Stimulated activated CD4-positive, alpha-beta T cell treated with anti-CD3 and anti-CD28 coated beads, Interleukin-1b, Interleukin-23, amount 100 ng/mL, for 1 hour (primary cell): ENCODE data around the gene WNT10A.
"Not testable (repeated sequence)": the region's sequence is repeated elsewhere in the genome, so short reads cannot be mapped to it uniquely, and the experiment has no call there.

Experiments used
- DNase-seq, 2 donors: peaks; one replicate each; pipeline ENCODE4 v3.0.0-alpha.2; 2020; ENCODE audit warnings: low read depth in 2 of 2

Gene WNT10A

DNA sequence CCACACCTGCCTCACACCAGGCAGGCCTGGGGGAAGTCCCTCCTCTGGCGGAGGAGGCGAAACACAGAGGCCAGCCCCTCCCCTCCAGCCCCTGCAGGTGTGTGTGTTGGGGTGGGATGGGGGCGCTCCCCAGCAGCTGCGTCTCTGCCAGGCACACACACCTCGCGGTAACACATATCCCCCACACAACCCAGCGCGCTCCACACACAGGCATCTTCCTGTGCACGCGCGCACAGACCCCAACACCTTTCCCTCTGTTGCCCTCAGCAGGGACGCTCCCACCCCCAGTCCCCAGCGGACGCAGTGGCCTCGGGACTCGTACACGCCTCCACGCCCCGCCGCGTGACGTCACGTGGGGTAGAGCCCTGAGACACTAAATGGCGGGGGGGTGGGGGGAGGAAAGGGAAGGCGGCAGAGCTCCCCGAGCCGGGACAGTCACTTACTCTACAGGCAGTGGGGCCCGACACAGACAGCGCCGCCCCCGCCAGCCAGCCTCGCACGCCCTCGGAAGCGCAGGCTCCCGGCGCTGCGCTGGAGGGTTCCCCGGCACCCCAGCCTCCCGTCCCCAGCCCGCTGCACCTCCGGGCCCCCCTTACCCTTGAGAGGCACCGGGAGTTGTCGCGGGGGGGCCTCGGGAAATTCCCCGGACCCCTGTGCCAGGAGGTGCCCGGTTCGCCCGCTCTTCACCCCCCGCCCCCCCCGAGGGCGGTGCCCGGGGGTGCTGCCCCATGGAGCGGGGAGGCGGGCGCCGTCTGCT, at the start of gene WNT10A:
TSS of gene WNT10A (plus strand) at position 751 of the 757 bp plus-strand sequence. CDS start 144 bp downstream, outside the sequence.
- peak; percentile 59 to 65 for DNase-seq

DNA sequence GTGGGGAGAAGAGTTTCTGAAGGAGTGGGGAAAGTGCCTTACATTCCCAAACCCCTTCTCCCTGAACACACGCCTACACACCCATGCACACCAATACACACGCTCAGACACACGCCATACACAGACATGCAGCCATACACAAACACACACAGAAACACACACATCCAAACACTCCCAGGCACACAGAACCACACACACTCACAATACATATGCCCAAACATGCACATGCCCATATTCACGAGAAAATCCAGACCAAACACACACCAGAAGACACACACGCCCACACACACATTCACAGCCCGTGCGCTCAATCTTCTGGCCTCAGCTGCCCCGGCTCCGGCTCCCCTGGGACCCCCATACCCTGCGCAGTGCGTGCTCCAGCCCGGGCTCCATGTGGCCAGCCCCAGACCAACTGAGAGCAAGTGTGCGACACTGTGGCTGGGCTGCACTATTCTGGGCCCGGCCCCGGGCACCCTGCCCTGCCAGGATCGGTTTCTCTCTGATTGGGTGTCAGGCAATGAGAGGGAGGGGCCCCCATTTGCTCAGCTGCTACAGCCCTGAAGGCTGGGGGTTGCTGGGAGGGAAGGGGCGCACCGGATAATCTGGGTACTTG, 49.2 kb upstream of the WNT10A start, which contains the start of gene PRKAG3:
TSS of gene PRKAG3 (minus strand) at position 426 of the 613 bp plus-strand sequence.
- no peak for DNase-seq

DNA sequence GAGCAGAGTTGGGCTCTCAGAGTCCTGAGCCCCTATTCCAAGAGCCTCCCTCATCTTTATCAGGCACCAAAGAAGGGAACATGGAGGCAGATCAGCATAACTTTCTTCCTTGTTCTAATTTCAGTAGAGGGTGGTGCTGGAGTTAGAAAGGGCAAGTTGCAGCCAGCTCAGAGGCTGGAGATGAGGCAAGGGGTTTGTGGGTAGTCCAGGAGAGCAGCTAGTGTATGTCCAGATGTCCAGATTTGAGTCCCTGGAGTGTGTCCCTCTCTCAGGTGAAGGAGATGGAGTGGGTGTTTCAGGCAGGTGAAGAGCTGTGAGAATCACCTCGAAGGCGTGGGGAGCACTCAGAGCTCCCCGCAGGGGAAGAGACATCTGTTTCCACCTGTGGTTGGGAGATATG, 48.6 kb upstream of the WNT10A start:
- DNase-seq = no peak

DNA sequence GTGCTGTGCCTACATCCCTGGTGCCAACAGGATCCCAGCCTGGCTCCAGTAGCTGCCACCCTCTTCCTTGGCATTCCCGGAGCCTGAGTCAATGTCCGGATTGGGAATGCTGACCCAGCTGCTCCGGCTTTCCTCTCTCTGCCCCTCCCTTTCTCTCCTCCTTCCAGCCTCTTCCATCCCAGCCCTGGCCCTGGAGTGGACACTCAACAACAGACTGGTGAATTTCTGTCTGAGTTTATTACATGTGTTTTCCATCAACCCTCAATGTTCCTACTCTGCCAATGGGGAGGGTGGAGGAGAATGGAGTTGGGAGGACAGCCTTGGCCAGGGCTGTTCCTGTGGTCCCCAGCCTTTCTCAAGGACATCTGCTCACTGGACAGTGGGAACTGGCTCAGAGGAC, 48.1 kb upstream of the WNT10A start:
- DNase-seq = no peak

DNA sequence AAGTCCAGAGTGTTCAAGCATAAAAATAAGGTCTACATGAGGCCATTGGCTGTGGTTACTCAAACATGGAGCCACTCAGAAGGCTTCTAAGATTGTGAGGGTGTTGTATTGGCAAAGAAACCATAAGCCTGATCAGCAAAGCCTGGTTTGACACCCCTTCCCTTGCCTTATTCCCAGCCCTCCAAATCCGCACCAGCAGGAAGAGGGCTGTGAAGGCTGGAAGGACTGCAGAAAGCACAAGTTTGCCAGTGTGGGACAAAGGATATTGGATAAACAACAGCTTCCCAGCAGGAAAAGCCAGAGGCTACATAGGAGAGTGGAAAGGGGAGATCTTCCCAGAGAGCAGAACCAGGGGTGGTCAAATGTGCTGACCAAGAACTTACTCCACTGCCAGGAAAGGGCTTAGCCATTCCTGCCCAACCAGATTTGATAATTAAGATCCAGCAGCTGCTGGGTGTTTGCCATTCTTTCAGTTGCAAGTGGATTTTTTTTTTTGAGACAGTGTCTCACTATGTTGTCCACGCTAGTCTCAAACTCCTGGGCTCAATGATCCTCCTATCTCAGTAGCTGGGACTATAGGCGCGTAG, 47.5 kb upstream of the WNT10A start:
- no peak for DNase-seq

DNA sequence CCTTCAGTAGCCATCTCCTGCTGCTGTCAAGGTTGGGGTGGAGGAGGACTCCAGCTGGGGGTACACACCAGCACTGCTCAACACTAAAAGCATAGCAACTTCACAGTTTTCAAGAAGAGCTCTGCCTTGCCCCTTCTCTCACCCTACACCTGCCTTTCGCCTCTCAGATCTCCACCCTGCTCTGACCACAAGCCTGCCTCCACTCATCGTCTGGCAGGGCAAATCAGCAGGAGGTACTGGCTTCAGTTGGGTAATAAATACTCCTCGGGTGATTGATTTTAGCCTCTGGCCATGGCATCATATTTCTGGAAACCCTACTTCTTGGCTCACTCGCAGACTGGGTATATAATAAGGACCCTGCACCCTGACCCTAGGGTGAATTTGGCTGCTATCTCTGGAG, 46.0 kb upstream of the WNT10A start:
- DNase-seq = no peak

DNA sequence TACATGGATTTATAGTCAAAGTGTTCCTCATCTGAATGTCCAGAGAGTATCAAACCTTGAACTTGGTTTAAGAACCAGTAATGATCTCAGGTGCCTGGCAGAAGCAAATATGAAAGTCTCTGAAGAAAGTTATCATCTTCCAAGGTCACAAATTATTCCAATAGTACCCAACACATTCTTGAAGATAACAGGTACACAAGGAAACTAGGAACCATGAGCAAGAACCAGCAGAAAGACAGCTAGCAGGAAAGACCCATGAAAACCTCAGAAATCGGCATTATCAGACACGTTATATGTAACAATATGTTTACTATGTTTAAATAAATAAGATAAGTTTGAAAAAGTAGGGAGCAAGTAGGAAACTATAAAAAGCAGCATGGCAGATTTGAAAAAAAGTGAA, 43.2 kb upstream of the WNT10A start:
- no peak for DNase-seq

DNA sequence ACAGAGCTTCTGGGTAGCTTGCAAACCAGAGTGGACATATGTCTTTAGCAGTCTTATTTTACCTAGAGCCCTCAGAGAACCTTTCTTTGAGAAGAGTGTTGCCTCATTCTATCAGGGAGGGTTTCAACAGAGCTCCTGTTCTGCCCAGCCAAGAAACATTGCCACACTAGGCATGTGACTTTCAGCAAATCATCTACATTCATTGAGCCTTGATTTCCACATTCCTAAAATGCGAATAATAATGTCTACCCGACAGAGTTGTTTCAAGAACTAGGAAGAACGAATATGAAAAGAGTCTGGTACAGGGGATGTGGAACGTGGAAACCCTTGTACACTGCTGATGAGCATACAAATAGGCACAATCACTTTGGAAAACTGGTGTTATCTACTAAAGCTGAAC, 41.2 kb upstream of the WNT10A start:
- DNase-seq = no peak

DNA sequence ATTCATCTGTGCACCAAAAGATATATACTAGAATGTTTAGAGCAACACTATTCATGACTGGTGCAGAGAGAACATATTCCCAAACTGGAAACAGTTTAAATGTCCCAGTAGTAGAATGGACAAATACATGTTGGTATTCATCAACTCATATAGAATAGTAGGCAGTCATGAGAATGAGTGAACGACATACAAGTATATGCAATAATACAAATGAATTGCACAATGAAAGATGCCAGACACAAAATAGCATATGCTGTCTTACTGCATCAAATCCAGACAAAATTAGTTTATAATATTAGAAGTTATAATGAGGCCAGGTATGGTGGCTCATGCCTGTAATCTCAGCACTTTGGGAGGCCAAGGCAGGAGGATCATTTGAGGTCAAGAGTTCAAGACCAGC, 40.8 kb upstream of the WNT10A start:
- no peak for DNase-seq

DNA sequence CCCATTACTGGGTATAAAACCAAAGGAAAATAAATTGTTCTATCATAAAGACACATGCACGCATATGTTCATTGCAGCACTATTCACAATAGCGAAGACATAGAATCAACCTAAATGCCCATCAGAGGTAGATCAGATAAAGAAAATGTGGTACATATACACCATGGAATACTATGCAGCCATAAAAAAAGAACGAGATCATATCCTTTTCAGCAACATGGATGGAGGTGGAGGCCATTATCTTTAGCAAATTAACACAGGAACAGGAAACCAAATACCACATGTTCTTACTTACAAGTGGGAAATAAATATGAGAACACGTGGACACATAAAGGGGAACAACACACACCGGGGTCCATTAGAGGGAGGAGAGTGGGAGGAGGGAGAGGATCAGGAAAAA, 36.3 kb upstream of the WNT10A start:
- not testable (repeated sequence) for DNase-seq

DNA sequence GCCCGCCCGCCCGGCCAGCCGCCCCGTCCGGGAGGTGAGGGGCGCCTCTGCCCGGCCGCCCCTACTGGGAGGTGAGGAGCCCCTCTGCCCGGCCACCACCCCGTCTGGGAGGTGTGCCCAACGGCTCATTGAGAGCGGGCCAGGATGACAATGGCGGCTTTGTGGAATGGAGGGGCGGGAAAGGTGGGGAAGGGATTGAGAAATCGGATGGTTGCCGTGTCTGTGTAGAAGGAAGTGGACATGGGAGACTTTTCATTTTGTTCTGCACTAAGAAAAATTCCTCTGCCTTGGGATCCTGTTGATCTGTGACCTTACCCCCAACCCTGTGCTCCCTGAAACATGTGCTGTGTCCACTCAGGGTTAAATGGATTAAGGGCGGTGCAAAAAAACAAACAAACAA, 33.7 kb upstream of the WNT10A start:
- not testable (repeated sequence) for DNase-seq

DNA sequence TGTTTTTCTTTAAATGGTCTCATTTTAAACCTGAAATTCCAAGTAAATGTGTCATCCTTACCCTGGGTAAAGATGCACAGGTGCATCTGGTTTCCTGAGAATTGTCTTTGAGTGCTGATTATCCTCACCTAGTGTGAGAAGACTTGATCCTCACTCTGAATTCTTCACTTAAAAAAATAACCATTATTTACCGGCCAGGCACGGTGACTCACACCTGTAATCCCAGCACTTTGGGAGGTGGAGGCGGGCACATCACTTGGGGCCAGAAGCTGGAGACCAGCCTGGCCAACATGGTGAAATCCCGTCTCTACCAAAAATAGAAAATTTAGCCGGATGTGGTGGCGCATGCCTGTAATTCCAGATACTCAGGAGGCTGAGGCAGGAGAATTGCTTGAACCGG, 30.9 kb upstream of the WNT10A start:
- DNase-seq = no peak

DNA sequence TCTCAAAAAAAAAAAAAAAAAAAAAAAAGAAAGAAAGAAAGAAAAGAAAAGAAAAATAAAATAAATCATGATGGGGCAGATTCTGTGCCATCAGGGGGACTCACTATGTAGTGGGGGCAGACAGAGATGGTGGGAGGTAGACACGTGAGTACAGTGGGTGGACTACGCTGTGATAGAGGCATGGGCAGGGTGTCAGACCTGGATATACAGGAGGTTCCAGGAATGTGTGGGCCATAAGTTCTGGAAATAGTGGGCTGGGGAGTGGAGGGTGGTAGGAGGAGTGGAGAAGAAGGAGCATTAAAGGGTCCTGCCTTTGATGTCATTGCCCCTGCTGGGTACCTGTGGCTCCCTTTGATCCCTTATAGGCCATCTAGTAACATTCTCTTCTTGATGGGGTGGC, 29.9 kb upstream of the WNT10A start:
- no peak for DNase-seq

DNA sequence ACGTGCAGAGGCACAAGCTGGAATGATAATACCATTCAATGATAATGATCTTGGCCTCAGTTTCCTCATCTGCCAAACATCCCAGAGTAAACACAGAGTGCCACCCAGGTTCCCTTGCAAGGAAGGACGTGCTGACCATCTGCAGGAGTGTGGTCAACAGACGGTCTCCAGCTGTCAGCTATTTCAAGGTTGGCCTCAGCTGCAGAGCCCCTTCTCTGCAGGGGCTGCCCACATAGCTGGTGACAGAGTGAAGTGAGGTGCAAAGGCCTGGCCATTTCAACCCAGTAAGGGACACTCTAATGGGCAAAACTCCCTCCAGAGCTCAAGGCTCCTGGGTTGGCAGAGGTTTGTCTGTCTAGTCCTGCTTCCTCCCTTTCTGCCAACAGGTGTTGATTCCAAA, 29.4 kb upstream of the WNT10A start:
- no peak for DNase-seq

DNA sequence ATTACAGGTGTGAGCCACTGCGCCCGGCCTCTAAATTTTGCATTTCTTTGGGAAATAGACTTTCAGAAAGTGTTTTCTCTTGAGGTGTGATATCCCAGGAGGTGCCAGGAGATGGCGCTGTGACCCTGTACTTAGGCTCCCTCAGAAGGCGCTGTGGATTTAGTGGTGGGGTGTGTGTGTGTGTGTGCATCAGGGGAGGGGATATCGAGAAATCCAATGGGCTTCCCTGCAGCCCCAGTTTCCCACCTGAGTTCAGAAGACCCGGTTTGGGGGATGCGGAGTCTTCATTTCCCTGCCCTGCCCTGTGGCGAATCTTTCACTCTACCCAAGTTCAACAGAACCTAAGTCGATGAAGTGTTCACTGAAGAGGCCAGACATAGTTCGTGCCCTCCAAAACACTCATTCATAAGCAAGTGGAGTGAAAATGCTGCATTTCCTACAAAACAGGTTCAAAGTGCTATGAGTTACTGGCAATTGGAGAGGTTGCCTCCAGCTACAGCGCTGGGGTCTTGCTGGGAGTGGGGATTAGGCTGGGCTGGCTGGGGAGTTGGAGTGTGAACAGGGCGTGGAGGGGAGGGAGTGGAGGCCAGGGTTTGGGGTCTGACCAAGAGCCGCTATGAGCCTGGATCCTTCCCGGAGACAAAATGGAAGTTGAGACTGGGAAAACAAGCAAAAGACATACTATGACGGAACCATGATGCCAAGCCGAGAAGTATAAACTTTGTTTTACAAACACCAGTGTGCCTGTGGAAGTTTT, 27.6 kb upstream of the WNT10A start:
- peak; percentile 33 to 53 for DNase-seq

DNA sequence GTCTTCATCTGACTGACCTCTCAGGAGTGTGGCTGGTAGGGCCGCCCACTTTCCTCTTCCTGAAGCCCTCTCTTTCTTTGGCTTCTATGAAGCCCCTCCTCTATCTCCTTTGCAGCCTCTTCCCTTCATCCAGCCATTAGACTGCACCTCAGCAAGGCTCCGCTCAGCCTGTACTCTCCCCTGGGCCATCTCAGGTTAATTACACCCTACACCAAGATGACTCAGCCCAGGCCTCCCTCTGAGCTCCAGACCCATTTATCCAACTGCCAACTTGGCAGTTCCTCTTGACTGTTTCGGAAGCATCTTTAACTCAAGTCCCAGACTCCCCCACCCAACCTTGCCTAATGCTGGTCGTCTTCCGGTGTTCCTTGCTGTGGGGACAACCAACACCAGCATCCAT, 26.9 kb upstream of the WNT10A start:
- DNase-seq = no peak

DNA sequence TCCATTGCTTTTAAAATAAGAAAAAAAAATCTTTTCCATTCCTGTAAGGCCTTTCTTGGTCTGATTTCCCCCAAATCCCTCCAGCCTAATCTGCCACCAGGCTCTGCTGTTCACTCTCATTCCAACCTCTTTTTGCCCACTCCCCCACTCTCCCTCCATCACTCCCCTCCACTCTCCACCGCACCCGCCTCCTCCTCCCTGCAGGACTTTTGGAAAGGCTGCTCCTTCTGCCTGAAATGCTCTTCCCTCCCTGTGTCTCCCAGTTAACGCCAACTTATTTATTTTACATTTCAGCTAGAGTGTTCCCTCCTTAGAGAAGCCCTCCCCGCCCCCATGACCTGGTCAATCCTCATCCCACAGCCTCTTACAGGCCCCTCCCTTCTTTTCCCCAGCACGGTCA, 25.8 kb upstream of the WNT10A start:
- no peak for DNase-seq

DNA sequence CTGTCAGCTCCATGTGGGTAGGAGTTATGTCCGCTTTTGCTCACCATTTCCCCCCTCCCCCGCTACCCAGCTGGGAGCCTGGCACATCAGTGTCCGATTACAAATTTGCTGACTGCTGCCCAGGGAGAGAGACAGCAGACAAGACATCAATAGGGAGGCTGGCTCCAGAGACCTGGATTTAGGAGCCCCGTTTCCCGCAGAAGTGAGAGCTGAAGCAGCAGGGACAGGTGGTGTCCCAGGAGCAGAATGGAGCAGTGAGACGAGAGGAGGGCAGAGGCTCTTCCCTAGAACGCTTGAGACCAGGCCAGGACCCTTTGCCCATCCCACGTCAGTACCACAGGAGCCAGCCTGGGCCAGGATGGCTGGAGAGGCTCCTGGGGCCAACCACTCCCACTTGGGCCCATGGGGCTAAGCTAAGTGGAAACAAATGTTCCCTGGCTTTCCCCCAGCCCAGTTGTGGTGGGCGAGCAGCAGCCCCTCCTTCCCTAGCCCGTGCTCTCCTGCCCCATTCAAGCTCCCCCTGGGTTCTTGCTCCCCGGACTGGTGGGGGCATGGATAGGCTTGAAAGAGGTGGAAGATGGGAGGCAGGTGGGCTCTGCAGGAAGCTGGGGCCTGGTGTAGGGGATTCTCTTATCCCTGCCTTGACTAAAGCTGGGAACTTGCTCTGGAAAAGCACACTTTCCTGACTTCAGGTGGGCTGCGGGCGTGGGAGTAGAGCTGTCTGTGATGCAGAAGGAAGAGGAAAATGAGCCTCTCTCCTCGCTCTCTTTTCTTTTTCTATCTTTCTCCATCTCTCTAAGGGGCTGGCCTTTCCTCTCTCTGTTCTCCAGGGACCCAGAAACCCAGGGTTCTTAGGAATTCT, 25.1 kb upstream of the WNT10A start:
- no peak for DNase-seq

DNA sequence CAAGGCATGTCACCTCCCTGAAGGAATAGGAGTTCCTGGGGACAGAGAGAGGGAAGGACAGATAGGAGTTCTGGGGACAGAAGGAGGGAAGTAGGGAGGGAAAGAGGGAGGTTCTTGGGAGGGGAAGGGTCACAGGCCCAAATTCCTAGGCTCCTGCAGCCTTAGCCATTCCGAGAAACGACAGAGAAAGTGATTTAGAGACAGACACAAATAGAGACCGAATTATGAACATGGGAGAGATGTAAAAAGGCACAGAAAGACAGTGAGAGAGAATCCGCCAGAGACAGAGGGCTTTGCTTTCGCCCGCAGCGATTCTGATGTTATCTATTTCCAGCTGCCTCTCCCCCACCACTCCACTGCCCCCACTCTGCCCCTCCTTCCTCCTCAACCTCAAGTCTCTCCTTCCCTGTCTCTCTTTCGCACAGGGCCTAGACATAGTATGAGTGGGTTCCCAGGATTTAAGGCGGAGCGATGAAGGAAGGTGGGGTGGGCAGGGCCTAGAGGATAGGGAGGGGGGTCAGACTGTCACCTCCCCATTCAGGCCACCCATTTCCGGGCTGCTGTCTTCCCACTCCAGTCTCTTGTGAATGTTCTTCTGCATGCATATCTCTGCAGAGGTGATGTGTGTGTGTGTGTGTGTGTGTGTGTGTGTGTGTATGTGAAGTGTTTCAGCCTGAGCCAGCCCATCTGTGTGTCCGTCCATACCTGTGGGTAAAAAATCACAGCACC, 24.3 kb upstream of the WNT10A start:
- DNase-seq = no peak

DNA sequence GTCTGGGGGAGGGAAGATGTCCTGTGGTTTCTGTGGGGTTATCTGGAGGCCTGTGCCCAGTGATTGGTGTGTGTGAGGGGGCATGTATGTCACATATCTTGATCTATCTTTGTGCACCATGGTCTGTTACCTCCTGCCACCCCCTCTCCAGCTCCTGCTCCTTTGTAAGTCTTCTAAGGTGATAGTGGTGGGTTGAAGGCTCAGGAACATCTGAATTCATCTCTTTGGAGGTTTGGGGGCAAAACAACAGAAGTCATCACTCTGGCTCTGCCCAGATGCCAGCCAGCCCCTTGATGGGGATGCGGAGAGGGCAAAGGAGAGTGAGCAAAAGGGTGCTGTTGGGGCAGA, 23.8 kb upstream of the WNT10A start:
- no peak for DNase-seq
